Adipose tissue (tissue), 3 donors: ENCODE data around the gene RNF115. TPM values are rescaled to one million over a fixed set of nuclear protein-coding genes. Genes with fewer than 3 reads are reported as not detected.
"Not testable (repeated sequence)": the region's sequence is repeated elsewhere in the genome, so short reads cannot be mapped to it uniquely, and the experiment has no call there.

Experiments
- H3K27ac ChIP-seq: one replicate; pipeline ENCODE4 v1.5.1; 2013; ENCODE audit warnings: low read depth, low read length
- WGBS, 3 donors: extraction: QIAGEN DNeasy Blood & Tissue Kit; methylation state at CpG; one replicate each; pipeline ENCODE4 v1.1.7; 2013; 5-methylcytosine and 5-hydroxymethylcytosine counted together
- polyA plus RNA-seq, 3 donors: library from polyadenylated mRNA; stranded (reverse); fragments of 200-250 nt; gene quantifications; one replicate each; pipeline ENCODE4 v1.2.3, GENCODE V29; 2013
- donor health status: healthy with polysubstance abuse.
- donor health status: Bipolar disorder and iron deficiency.
- donor health status: healthy.

Gene RNF115
- polyA plus RNA-seq, 3 donors, result 3.4 to 8.3 (median 4.9) TPM

DNA sequence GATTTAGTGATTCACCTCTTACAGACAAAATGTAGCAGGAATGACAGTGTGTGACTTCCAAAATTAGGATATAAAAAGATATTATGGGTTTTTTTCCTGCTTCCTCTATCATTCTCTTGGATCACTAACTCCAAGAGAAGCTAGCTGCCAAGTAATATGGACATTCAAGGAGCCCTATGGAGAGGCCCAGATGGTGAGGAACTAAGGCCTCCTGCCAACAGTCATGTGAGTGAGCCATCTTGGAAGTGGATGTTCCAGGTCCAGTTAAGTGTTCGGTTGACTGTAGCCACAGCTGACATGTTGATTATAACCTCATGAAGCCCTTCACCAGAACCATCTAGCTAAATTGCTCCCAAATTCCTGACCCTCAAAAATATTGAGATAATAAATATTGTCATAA is 65.8 kb downstream of the RNF115 start:
- H3K27ac ChIP-seq, result no peak overlapping the region
- WGBS, 3 donors, result 93 to 100% (median 94%) methylated on average over 1 of the region's 1 CpG

DNA sequence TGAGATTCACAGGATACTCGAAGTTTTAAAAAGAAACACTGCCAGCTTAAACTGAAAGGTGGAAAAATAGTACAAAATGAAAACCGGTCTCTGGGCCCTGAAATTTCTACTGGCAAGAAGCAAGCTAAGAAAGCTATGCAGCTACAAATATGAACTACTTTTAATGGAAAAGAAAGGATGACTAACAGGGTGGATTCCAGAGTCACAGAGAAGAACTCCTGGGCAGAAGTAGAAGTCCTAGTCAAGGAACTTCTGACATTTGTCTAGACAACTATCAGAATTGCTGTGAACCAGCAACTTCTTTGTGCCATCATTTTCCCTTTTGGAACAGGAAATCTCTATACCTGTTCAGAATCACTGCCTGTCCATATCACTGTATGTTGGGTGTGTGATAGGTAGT is 66.5 kb downstream of the RNF115 start:
- H3K27ac ChIP-seq, result no peak overlapping the region
- 89 to 95% (median 91%) methylated on average over 2 of the region's 2 CpGs for WGBS, 3 donors

DNA sequence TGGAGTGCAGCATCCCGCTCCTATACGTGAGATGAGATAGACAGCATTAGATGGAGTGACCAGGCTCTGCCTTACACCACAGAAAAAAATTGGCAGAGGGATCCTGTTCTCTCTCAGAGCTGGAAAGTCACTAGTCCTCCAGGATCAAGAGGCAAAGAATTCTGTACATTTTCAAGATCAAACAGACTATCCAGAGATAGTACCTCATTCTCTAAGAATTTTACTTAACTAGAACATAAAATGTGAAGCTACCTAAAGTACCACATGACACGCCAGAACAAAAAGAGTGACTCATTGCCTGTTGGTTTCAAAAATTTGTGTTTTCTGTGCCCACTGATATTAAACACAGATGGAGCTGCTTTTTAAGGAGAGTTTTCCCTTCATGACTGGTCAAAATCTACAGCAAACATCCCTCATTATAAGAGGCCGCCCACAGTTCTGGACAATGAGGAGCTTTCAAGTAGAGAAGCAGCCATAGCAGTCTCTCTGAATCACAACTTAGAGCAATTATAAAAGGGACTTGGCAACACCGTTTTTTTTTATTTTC is 72.3 kb downstream of the RNF115 start:
- 83 to 89% (median 85%) methylated on average over 5 of the region's 5 CpGs for whole genome bisulfite sequencing, 3 donors
- no peak overlapping the region for H3K27ac ChIP-seq

DNA sequence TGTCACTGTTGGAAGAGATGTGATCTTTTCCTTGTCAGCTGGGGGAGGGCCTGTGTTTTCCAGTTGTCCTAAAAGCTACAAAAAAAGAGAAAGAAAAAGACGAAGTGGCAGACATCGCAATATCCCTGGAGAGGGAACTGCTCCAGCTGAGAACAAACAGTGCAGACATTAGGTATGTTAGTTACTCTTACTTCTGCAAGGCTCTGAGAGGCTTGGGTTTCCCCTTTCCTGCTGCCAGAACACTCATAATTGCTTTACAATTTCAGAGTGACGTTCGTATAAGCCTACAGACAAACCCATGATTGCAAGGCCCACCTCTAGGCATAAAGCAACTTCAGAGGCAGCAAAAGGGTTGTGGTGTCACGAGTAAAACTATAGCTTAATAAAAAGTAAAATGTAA is 73.5 kb downstream of the RNF115 start:
- WGBS, 3 donors, result 58 to 83% (median 70%) methylated on average over 5 of the region's 5 CpGs
- H3K27ac ChIP-seq, result no peak overlapping the region

DNA sequence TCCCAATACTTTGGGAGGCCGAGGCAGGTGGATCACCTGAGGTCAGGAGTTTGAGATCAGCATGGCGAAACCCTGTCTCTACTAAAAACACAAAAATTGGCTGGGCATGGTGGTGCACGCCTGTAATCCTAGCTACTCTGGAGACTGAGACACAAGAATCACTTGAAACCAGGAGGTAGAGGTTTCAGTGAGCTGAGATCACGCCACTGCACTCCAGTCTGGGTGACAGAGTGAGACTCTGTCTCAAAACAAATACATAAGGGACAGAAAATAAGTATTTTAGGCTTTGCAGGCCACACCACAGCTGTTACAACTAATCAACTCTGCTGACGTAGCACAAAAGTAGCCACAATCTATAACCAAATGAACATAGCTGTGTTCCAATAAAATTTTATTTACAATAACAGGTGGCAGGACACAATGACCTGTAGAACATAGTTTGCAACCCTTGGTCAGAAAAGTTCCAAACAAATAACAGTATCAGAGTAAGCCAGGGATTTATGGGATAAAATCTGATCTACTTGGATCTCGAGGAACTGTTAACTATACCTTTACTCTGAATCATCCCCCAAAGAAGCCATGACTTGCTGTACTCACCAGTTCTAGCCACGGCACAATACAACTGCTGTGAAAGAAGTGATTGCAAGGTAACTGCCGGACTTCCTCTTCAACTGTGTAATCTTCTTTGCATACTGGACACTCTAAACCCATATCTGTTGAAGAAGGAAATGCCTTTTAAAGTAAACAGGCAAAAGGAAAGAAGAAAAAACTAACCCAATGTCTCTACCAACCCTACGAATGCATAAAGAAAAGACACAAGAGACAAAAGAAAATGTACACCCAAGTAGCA is 76.3 kb downstream of the RNF115 start:
- H3K27ac ChIP-seq, result no peak overlapping the region
- 72 to 94% (median 79%) methylated on average over 9 of the region's 9 CpGs for WGBS, 3 donors

DNA sequence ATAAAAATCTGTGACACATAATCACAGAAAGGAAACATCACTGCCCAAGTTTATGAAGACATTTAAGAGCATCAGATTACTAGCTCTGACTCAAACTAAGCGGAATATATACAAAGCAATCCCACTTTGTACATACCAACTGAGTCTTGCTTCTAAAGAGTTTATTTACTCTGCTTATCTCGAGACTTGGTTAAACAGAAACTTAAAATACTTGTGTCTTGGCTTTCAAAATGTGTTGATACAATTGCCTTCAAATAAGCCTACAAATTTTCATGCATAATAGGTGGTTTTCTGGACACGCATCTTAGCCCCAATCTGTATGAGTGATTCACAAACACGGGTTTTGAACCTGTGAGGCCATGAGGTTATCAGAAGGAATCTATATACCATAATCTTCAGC is 83.6 kb downstream of the RNF115 start:
- 33 to 89% (median 87%) methylated on average over 4 of the region's 4 CpGs for WGBS, 3 donors
- H3K27ac ChIP-seq, result no peak overlapping the region

DNA sequence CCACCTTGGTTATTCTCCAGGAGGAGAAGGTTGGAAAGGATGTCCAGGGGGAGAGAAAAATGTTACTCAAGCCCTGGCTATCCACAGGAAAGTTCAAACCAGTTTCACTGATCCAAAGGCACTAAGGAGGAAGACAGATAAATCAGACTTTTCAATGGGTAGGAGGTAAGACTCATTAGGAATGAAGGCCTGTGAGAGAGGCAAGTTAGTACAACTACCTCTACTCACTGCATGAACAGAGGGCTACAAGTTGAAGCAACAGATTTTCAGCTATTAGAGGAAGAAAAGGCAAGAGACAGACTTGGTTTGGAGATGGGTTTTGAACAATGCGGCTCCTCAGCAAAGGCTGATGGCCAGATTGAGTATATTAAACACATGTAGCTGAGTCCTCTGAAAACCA is 87.7 kb downstream of the RNF115 start:
- 95 to 100% (median 96%) methylated on average over 1 of the region's 1 CpG for WGBS, 3 donors
- H3K27ac ChIP-seq, result no peak overlapping the region

DNA sequence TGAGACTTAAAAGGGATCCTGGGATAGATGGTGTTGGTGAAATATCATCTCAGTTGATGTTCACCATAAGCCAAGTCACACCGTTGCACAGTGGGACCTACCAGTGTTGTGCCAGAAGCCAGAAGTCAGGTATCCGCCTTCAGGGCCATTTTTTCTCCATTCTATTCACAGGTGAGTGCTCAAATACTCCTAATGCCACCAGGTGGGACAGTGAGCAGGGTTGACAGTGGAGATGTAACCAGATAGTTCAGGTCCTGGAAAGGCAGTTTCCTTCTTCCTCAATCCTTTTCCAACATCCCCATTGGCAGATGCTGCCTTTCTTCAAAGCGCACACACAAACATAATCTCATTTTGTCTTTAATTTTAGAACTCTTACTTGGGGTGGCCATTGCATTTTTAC is 93.0 kb downstream of the RNF115 start:
- WGBS, 3 donors, result 91 to 95% (median 94%) methylated on average over 3 of the region's 3 CpGs
- H3K27ac ChIP-seq, result no peak overlapping the region

DNA sequence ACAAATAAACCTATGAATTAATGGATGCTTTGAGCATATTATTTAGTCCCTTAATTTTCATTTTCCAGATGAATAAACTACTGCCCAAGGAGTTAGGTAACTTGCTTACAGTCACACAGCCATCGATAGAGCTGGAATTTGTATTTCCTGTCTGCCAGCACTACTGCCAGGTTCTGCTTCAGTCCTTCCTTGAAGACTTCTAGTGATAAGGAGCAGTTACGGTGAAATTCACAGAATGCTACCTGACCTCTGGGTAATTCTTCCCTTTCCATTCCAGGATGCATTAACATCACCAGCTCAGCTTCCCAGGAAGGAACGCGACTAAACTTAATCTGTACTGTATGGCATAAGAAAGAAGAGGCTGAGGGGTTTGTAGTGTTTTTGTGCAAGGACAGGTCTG is 93.4 kb downstream of the RNF115 start:
- H3K27ac ChIP-seq, result no peak overlapping the region
- WGBS, 3 donors, result 76 to 82% (median 77%) methylated on average over 4 of the region's 4 CpGs

DNA sequence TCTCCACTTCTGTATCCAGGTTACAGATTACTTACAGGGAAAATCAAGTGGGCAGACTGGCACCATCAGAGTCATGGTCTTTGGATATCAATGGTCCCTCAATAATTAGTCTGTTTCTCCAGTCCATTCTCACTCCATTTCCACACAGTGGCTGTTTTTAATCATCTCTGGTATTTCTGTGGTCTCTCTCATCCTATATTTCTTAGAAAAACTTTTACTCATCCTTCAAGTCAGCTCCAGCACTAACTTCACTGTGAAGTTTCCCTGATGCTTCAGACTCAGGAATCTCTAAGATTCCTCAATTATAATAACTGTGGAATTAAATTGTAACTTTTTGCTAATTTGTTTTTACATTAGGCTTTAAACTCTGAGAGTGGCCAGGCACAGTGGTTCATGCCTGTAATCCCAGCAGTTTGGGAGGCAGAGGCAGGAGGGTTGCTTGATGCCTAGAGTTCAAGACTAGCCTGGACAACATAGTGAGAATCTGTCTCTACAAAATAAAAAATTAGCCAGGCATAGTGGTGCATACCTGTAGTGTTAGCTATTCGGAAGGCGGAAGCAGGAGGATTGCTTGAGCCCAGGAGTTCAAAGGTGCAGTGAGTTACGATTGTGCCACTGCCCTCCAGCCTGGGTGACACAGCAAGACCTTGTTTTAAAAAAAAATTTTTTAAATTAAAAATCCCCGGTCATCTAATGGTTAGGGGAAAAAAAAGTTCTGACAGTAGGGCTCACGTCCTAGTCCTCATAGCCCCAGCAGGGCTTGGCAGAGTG is 94.0 kb downstream of the RNF115 start:
- H3K27ac ChIP-seq, result no peak overlapping the region
- 84 to 94% (median 92%) methylated on average over 5 of the region's 5 CpGs for WGBS, 3 donors

DNA sequence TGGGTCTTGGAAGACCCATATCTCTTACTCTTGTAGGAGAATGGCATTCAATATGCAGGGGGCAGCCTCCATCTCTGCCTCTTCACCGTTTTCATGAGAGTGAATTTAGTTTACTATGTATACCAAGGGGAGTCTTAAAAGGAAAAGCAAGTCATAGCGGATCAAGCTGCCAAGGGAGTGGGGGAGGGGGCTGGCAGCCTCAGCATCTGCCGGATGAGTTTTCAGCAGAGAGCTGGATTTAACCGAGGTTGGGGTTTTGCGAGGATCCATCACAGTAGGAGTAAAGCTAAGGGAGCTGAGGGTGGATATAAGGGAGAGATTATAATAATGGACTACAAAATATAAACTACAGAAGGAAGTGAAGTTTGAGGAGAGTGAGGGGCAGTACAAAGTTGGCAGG is 94.7 kb downstream of the RNF115 start:
- WGBS, 3 donors, result 55 to 69% (median 66%) methylated on average over 5 of the region's 5 CpGs
- no peak overlapping the region for H3K27ac ChIP-seq

DNA sequence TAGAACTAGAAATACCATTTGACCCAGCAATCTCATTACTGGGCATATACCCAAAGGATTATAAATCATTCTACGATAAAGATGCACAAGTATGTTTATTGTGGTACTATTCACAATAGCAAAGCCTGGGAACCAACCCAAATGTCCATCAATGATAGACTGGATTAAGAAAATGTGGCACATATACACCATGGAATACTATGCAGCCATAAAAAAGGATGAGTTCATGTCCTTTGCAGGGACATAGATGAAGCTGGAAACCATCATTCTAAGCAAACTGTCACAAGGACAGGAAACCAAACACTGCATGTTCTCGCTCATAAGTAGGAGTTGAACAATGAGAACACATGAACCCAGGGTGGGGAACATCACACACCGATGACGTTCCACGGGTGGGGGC is 97.7 kb downstream of the RNF115 start:
- 96 to 98% (median 98%) methylated on average over 5 of the region's 5 CpGs for WGBS, 3 donors
- H3K27ac ChIP-seq, result not testable (repeated sequence)

DNA sequence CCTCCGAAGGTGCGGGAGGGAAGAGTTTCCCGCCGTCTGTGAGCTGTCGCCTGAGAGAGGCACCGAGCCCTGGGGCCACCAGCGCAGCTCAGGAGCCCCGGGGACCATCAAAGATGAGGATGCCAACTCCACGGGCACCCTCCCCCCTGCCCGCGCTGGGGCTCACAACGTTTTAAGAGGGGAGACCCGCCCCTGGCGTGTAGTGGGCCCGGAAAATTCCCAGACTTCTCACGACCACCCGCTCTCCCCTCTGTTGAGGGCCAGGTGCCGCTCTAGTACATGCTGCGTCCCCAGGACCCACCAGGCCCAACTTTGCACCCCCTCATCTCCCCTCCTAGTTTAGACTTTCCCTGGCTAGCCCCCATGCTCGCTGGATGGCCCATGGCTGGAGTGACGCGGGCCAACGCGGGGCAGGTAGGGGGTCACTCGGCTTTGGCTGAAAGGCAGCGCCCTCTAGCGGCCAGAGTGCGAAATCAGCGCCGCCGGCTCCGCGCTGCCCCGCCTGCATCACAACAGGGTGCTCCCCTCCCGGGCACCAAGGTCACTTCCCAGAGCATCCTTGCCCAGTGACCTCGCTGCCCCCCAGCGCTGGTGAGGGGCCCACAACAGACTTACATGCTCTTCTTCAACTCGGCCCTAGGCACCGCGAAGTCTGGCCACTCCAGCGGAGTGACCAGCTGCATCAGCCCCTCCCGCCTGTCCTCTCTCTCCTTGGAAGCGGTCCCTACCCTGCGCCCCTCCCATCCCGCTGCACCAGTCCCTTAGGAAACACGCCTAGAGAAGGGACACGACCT is 102.8 kb downstream of the RNF115 start:
- 6 to 11% (median 7%) methylated on average over 47 of the region's 47 CpGs for WGBS, 3 donors
- no peak overlapping the region for H3K27ac ChIP-seq

DNA sequence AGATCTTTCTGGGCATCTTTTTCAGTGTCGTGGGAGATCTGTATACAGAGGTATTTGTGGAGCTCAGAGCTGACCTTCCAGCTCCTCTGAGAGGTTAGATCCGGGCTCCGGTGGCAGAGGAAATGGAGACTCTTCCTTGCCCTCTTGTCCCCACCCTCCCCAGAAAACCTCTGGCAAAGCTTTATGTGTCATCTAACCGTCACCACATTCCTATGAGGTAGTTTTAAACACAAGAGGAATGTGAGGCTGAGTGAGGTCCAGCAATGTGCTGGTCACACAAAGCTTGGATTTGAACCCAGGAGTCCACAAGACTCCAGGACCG is 103.4 kb downstream of the RNF115 start:
- no peak overlapping the region for H3K27ac ChIP-seq
- 40 to 61% (median 42%) methylated on average over 5 of the region's 5 CpGs for WGBS, 3 donors

DNA sequence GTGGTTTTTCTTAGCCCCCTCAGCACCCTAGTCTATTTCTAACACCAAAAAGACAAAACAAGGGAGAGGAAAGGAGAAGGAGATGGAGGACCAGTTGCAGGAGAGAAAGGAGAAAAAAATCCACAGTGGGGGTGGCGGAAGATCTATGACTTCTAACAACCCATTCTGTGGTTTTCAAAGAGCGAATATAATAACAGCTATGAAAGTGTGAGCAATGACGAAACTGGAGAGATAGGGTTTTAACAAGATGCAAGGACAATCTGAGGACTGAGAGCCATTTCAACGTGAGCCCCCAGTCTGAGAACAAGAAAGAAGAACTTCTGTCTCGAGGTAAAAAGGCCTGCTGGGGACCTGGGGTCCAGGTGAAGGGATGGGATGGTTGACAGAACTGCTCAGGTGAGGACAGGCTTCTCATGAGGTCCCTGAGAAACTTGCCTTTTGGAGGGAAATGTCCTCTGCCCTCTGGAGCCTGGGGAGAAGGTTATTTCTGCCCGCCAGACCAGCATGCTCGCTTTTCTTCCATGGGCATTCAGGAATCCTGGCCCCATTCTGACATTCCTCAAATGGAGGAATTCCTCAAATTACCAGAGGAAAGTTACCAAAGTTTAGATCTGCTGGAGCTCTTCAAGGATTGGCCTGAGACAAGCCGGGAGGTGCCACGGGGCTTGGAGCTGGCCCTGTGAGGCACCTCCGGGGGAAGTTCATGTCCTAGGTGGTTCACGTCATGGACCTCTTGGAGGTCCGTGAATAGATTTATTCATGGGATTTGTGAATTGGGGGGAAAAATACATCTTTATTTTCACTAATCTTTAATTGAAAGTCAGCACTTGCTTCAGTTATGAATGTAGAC is 104.4 kb downstream of the RNF115 start, which contains the start of gene CD160:
CD160 (plus strand) TSS at position 270 of the 850 bp plus-strand sequence. CDS start 8,829 bp downstream, outside the sequence.
- 87 to 91% (median 88%) methylated on average over 12 of the region's 12 CpGs for WGBS, 3 donors
- no peak within 1 kb of the TSS for H3K27ac ChIP-seq

DNA sequence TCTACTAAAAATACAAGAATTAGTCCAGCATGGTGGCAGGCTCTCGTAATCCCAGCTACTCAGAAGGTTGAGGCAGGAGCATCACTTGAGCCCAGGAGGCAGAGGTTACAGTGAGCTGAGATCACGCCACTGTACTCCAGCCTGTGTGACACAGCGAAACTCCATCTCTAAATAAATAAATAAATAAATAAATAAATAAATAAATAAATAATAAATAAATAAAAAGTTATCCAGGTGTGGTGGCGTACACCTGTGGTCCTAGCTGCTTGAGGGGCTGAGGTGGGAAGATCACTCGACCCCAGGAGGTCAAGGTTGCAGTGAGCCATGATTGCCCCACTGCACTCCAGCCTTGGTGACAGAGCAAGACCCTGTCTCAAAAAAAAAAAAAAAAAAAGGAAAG is 105.4 kb downstream of the RNF115 start:
- H3K27ac ChIP-seq, result not testable (repeated sequence)
- WGBS, 3 donors, result 95 to 98% (median 96%) methylated on average over 5 of the region's 5 CpGs

DNA sequence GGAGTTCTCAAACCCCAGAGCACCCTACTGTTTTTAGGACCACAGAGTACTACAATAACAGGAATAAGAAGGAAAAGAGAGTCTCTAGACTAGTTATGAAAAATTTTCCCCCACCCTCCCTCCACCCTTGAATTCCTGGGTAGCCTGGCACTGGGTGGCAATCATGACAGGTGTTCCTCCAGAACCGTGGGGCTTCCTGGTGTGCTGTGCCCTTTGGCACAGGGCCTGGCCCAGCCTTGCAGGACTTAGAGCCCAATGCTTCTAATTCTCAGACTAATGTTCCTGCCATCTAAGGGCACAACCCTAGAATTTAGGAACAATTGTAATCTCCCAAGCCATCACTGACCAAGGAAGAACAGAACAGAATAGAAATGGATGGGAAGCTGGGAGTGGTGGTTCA is 106.1 kb downstream of the RNF115 start:
- no peak overlapping the region for H3K27ac ChIP-seq
- 7 to 79% (median 64%) methylated on average over 1 of the region's 1 CpG for WGBS, 3 donors
